Posterior vena cava (tissue), 2 donors: ENCODE data around the gene ADAMTS4. TPM values are rescaled to one million over a fixed set of nuclear protein-coding genes. Genes with fewer than 3 reads are reported as not detected.

Experiments
- DNase-seq: peaks from one replicate; pipeline ENCODE4 v3.0.0-alpha.2; 2020; ENCODE audit warnings: low spot score
- intact Hi-C, 2 donors: fragments of 100-400 bp; cut with DNase I; formaldehyde crosslinking; loops; one replicate each; pipeline versions ENCODE4 v1.14.1 to v1.14.2; 2022 to 2023
- long read RNA-seq, 2 donors: library from polyadenylated mRNA; unstranded; transcript quantifications; one replicate each; pipeline ENCODE4 v2.0.0, GENCODE V29; 2020 to 2021
- total RNA-seq, 2 donors: library from RNA; stranded (reverse); fragmentation: NEBNext Ultra II Directional; extraction: Animal tissue kit (Norgen Biotek cat#: 25700); gene quantifications; one replicate each; pipeline ENCODE4 v1.2.1, GENCODE V29; 2021
- donor health status: DM: yes; HTN: yes; CAD: no.
- donor health status: DM: yes; HTN: yes; CAD: no.

The ADAMTS4 gene, protein sequence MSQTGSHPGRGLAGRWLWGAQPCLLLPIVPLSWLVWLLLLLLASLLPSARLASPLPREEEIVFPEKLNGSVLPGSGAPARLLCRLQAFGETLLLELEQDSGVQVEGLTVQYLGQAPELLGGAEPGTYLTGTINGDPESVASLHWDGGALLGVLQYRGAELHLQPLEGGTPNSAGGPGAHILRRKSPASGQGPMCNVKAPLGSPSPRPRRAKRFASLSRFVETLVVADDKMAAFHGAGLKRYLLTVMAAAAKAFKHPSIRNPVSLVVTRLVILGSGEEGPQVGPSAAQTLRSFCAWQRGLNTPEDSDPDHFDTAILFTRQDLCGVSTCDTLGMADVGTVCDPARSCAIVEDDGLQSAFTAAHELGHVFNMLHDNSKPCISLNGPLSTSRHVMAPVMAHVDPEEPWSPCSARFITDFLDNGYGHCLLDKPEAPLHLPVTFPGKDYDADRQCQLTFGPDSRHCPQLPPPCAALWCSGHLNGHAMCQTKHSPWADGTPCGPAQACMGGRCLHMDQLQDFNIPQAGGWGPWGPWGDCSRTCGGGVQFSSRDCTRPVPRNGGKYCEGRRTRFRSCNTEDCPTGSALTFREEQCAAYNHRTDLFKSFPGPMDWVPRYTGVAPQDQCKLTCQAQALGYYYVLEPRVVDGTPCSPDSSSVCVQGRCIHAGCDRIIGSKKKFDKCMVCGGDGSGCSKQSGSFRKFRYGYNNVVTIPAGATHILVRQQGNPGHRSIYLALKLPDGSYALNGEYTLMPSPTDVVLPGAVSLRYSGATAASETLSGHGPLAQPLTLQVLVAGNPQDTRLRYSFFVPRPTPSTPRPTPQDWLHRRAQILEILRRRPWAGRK
- total RNA-seq, result 100 to 1,000 TPM in 1 of 2 donors, 10 to 100 TPM in 1; 28.0 to 125 TPM
- long read RNA-seq, donor 1, full-length matches to known transcripts, result 5 of 11 reads
- long read RNA-seq, donor 1, partial matches to known transcripts, result 6 of 11 reads
- long read RNA-seq, donor 1, other reads (novel, unspliced or antisense), result 0 of 11 reads
- long read RNA-seq, donor 2, full-length matches to known transcripts, result 9 of 76 reads
- long read RNA-seq, donor 2, partial matches to known transcripts, result 53 of 76 reads
- long read RNA-seq, donor 2, other reads (novel, unspliced or antisense), result 14 of 76 reads

DNA sequence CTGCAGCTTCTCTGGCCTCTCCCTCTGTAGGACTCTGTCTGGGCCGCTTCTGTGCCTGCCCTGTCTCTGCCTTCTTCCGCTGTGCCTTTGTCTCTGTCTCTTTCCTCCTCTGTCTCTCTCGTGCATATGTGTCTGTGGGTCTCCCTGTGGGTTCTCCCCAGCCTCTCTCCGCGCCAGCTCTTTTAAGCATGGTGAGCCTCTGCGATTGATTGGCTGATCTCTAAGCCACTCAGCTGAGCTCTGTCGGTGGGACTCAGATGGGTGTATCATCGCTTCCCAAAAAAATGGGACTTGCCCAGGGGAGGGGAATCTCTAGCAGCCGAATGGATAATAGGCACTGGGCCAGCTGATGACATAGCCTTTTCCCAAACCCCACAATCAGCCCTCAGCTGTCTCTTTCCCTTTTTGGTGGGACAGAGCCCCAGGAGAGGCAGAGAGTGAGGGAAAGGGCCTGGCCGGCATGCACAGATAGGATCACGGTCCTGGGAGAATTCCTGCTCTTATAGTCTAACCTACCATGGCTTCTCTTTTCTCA, at the start of gene ADAMTS4:
ADAMTS4 (minus strand) TSS at position 158 of the 535 bp plus-strand sequence. CDS start 427 bp downstream, outside the sequence.
- intact Hi-C loops, result loop anchor here in 1 of 2 donors (10.0 kb wide), 1 partner anchor 186 kb away; no protein-coding TSS in a partner anchor
- peak; percentile 93 for DNase-seq

DNA sequence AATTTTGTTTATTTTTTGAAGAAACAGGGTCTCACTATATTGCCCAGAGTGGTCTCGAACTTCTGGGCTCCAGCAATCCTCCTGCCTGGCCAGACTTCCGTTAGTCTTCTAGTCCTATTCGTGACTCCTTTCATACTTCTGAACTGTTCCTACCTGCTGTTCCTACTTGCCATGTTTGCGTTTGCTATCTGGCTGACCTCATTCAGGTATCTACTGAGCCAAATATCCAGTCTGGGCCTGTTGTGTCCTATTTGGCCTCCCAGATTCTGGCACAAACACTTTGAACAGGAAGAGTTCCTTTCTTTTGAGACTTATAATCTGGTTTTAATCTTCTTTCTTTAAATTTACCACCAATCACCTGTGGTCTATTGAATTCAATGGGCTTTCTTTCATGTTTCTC, 46.0 kb upstream of the ADAMTS4 start:
- intact Hi-C loops, result no loop called here
- peak; percentile 54 for DNase-seq

DNA sequence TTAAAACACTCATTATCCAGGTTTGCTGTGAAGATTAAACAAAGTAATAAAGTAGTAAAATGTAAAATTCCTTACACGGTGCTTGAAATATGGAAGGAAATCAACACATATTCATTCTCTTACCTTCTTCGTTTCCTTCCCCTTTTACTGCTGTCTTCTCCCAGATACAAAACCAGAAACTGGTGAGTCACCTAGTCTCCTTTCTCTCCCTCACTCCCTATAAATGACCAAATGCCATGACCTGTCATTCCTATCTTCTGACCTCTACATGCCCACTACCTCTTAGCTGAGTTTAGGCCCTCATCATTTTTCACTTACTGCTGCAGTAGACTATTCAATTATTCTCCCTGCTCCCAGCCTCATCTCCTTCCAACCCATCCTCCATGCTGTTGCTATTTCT, 43.5 kb upstream of the ADAMTS4 start:
- no peak for DNase-seq
- intact Hi-C loops, result no loop called here

DNA sequence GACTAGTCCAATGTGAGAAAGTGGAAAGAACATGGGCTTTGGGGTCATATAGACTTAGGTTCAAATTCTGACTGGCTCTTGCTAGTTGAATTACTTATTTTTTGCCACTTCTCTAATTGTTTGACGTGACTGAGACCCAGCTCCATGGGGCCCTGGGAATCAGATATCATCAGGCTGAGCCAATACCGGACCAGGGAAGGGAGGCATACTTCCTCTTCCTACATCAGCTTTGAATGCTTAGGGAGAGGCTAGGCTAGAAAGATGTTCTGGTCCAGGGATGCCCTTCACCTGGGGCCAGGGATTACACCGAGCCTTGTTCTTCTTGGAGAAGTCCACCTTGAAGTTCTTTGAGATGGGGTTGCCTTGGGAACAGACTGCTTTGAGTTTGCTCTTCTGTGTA, 42.8 kb upstream of the ADAMTS4 start:
- intact Hi-C loops, result no loop called here
- DNase-seq, result no peak

DNA sequence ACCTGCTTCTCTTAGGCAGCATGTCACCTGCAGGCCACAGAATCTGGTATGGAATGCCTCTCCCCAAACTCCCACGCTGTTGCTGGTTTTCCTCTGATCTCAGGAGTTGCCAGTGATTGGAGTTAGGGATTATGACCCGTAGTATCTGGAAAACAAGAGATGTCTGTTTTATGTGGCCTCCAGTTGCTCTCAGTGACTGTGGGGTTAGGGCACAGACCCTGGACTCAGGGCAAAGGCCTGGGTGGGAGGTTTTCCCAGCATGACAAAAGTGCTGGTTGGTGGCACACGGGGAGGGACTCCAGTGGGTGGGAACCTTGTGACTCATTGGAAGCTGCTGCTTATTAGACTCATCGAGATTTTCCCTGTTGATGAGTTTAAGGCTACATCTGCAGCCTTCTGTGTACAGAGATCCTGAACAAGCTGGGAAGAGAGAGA, 39.2 kb upstream of the ADAMTS4 start, which contains the start of gene NR1I3:
NR1I3 (minus strand) TSS at position 165 of the 435 bp plus-strand sequence. CDS start 1,638 bp downstream, outside the sequence.
- intact Hi-C loops, result no loop called here

DNA sequence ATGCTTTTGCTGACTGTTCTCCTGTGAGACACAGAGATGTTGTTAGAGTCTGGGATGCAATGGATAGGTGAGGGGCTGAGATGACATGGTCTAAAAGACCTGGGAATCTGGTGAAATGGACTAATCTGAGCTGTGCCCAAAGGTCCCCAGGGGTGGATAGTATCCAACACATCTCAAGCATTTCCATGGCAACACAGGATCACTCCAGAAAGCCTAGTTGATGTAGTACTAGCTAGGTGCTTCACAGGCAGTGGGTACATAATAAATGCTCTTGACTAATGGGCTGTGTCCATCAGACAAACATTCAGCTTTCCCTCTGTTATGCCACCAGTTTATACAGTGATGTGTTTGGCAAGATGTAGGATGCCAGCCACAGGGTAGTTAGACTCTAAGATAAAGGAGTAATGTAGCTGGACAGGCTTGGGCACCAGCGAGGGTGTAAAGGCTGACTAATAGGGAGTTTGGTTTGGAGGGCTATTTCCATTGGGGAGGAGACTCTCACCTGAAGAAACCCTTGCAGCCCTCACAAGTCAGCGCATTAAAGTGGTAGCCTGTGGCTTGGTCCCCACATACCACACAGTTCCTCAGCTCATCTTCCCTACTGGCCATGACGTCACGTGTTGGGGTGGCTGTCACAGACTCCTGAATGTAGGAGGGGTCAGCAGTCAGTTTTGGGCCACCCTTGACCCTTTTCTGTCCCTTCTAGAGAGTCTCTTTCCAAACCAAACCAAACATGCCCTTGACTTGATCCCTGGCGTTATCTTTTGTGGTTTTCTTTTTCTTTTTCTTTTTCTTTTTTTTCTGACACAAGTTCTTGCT, 37.3 kb upstream of the ADAMTS4 start:
- no peak for DNase-seq
- intact Hi-C loops, result no loop called here

More for the DNA sequence above, 39.2 kb upstream of the ADAMTS4 start, which contains the start of gene NR1I3:
- no peak for DNase-seq

DNA sequence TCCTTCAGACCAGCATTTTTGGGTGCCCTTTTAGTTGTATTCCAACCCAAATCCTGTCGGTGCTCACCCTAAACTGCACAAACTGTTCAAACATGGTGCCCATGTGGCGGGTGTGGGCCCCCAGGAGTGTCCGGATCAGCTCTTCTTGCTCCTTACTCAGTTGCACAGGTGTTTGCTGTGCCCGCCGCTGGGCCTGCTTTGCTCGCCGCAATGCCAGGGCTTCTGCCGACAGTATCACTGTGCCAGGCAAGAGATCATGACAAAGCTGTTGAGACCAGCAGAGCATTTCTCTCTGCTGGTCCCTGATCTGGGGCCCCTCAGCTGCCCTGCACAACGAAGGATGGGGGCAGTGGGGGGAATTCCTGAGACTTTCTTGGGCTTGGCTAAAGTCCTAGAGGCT, 34.2 kb upstream of the ADAMTS4 start:
- DNase-seq, result peak; percentile 75

DNA sequence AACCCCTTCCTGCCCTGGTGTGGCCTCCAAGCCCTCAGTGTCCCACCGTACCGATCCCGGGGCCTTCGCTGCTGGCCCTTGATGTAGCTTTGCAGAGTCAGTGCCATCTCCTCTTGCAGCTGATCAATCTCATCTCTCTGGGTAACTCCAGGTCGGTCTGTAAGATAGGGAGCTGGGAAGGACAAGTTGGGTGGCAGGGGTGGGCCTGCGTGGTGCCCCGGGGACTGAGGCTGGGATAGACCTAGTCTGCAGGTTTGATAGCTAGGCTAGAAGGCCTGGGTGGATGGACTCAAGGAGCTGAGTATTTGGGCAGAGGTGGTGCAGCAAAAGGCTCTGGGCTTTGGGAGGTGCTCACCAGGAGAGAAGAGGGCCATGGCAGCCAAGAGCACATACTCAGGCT, 31.9 kb upstream of the ADAMTS4 start:
- intact Hi-C loops, result no loop called here
- peak; percentile 65 for DNase-seq

More for the DNA sequence above, 34.2 kb upstream of the ADAMTS4 start:
- intact Hi-C loops, result no loop called here

DNA sequence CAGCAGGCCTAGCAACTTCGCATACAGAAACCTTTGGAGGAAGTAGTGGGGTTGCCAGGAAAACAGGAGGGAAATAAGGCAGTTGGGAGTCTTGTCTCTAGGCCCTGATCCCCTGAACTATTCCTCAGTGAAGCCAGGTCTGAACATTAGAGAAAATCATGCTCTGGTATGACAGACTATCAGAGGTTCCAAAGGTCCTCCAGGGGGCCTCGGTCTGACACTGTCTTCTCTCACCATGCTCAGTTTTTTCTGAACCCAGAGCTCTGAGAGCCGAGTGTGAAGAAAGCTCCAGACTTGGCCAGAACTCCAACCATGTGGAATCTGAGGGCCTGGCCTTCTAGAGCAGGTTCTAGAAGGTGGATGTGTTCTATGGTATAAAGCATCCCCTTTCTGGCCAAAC, 31.0 kb upstream of the ADAMTS4 start:
- peak; percentile 30 for DNase-seq
- intact Hi-C loops, result loop anchor here (10.0 kb wide), 2 partner anchors 145 to 155 kb away; no protein-coding TSS in a partner anchor

DNA sequence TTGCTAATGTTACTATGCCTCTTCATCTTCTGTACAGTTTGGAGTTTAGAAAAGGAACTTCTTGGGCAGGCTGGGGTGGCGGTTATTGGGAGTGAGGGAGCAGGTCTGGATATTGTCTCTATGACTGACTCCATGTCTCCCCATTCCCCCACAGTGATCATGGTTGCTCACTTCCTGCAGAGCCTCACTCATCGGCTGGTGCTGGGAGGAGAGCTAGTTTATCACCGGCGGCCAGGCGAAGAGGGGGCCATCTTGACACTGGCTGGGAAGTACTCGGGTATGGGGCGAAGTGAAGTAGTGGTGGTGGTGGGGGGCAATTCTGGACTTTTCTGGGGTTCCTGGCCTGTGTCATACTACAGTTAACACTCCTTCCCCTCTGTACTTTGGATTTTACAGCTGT, 29.2 kb upstream of the ADAMTS4 start:
- DNase-seq, result peak; percentile 49

DNA sequence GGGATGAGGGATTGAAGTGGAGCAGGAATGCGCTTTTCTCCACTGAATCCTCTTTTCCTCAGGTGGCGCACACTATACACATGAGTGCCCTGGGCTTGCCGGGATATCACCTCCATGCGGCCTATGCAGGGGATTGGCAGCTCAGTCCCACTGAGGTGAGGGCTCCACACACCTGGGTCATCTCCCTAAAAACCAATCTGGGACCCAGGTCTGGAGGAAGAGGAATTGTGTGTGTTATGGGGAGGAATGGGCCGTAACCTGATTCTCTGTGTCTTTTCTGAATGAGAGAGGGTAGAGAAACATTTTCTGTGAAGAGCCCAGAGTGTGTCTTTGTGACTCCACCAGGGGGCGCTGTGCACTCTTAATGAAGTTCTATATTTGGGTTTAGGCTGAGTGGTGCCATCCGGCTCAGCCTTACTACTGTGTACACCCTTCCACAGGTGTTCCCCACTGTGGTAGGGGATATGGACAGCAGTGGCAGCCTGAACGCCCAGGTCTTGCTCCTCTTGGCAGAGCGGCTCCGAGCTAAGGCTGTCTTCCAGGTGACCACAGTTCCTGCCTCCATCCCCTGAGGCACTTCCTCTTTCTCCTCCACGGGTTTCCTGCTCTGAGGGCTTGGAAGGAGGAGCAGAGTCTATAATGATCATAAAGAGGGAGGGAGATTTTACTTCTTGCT, 28.5 kb upstream of the ADAMTS4 start:
- intact Hi-C loops, result loop anchor here (2.0 to 10.0 kb wide), 3 partner anchors 63 to 157 kb away; no protein-coding TSS in a partner anchor
- peak; percentile 95 for DNase-seq

More for the DNA sequence above, 29.2 kb upstream of the ADAMTS4 start:
- intact Hi-C loops, result loop anchor here (10.0 kb wide), 2 partner anchors 147 to 157 kb away; no protein-coding TSS in a partner anchor

DNA sequence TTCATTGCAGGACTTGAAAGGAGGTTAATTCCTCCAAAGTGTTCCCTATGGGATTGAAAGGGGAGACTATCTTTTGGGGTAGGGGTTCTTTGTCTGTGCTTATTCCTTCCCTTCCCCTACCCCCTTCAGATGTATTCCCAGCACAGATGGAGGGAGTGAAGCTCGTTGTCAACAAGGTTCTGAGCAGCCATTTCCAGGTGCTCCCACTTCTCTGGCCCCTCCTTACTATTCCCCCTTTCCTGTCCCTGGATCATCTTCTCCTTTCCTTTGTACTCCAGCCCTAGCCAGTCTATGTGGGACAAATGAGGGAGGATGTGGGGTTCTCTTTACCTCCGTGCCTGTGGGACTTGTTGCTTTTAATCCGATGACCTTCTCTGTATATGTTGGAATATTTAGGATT, 27.9 kb upstream of the ADAMTS4 start:
- DNase-seq, result peak; percentile 15

DNA sequence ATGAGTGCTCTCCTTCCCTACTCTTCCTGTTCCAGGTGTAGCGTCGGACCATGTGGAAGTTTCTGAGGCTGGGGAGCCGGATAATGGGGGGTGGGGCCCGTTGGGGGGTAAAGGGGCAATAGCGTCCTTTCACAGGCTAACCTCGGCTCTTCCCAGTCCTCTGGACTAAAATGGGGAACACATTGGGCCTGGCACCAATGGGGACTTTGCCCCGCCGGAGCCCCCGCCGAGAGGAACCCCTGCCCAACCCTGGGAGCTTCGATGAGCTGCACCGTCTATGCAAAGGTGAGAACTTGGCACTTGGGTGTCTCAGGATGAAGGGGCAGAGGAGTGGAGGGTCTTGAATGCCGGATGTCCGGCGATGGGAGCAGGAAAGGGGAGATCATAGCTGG, 27.5 kb upstream of the ADAMTS4 start:
- peak; percentile 68 for DNase-seq
- intact Hi-C loops, result loop anchor here (2.0 to 10.0 kb wide), 3 partner anchors 64 to 158 kb away; no protein-coding TSS in a partner anchor

More for the DNA sequence above, 27.9 kb upstream of the ADAMTS4 start:
- intact Hi-C loops, result loop anchor here (2.0 to 10.0 kb wide), 3 partner anchors 64 to 158 kb away; no protein-coding TSS in a partner anchor

DNA sequence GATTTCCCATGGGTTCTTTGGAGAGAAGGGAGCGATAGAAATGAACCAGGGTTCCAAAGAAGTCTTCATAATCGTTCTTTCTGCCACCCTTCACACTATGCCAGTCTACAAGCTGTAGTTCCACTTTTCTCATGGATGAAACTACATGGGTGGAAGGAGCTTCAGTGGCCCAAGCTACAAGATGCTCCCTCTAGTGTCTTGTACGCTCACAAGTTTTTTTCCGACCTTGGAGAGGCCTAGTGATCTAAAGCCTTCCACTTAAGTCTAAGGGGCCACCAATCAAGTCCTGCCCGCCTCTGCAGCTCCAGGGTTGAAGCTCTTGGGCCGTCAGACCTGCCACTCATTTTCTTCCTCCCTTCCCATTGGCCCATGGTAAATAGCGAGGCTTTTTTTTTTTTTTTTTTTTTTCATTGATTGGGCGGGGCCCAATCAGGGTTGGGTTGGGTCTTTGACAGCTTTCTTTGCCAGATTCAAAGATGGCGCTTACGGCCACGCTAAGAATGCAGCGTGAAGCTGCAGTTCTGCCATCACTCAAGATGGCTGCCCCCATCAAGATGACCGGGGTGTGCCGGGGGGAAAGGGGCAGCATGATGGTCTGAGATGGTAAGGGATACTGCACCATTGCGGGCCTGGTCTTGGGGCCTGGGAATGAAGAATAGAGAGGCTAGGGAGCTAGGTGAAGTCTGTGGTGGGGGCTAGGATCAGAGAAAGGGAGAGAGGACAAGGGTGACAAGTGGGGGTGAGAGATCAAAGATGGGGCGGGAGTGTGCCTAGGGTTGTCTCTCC, 26.9 kb upstream of the ADAMTS4 start, which contains the start of gene TOMM40L:
TOMM40L (plus strand) TSS at position 527 of the 786 bp plus-strand sequence. CDS start 430 bp downstream, outside the sequence.
- intact Hi-C loops, result loop anchor here (2.0 to 10.0 kb wide), 3 partner anchors 65 to 159 kb away; no protein-coding TSS in a partner anchor
- peak; percentile 94 for DNase-seq

DNA sequence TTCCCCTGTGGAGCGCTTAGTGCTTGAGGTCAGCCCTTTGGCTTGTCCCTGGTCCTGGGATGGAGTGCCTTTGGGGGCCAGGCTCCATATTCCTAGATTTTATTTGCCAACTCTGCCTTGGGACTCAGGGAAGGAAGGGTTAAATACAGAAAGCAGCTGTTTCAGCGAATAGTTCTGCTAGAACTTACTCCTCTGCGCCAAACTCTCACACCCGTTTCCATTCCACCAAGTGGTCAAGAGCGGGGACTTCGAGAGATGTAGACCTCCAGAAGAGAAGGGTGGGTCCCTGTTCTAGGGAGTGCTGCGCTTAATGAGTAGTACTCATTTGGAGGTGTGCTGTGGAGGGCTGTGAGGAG, 26.3 kb upstream of the ADAMTS4 start:
- peak; percentile 41 for DNase-seq

DNA sequence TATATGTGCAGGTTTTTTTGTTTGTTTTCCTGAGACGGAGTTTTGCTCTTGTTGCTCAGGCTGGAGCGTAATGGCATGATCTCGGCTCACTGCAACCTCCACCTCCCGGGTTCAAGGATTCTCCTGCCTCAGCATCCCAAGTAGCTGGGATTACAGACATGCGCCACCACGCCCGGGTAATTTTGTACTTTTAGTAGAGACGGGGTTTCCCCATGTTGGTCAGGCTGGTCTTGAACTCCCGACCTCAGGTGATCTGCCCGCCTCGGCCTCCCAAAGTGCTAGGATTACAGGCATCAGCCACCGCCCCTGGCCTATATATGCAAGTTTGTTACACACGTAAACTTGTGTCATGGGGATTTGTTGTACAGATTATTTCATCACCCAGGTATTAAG, 25.8 kb upstream of the ADAMTS4 start:
- intact Hi-C loops, result loop anchor here (10.0 kb wide), 2 partner anchors 150 to 160 kb away; no protein-coding TSS in a partner anchor
- peak; percentile 59 for DNase-seq

More for the DNA sequence above, 26.3 kb upstream of the ADAMTS4 start:
- intact Hi-C loops, result loop anchor here (10.0 kb wide), 2 partner anchors 150 to 160 kb away; no protein-coding TSS in a partner anchor
